OCI-LY1 (cell line): ENCODE data around the gene ACAP2.

Source experiments
- H2AFZ ChIP-seq: fragments of 200-600 bp; sonication (generic), shearing (Covaris generic); 2 replicates; pipeline ENCODE4 v1.6.0; 2014; ENCODE audit warnings: antibody characterized with exemption, mild to moderate bottlenecking, low read length
- H3F3A ChIP-seq: fragments of 200-600 bp; sonication (generic), shearing (Covaris generic); 2 replicates; pipeline ENCODE4 v1.6.0; 2014; ENCODE audit warnings: mild to moderate bottlenecking, antibody characterized with exemption, low read length, moderate library complexity; ENCODE audit not compliant: insufficient read depth
- H3K27ac ChIP-seq: fragments of 200-600 bp; sonication (generic); 2 replicates; pipeline ENCODE4 v1.5.1; 2014; ENCODE audit warnings: low read length, mixed run types, mild to moderate bottlenecking, low read depth; ENCODE audit not compliant: poor library complexity, severe bottlenecking
- H3K27me3 ChIP-seq: fragments of 200-600 bp; sonication (generic); 2 replicates; pipeline ENCODE4 v1.6.0; 2014; ENCODE audit warnings: antibody characterized with exemption, mild to moderate bottlenecking, low read length, moderate library complexity; ENCODE audit not compliant: insufficient read depth
- H3K36me3 ChIP-seq: fragments of 200-600 bp; sonication (generic); 2 replicates; pipeline ENCODE4 v1.6.1; 2014; ENCODE audit warnings: mild to moderate bottlenecking, antibody characterized with exemption, low read length, moderate library complexity, mixed read lengths; ENCODE audit not compliant: insufficient read depth
- H3K4me1 ChIP-seq: fragments of 200-600 bp; sonication (generic); 2 replicates; pipeline ENCODE4 v1.5.1; 2014; ENCODE audit warnings: mild to moderate bottlenecking, low read length, moderate library complexity; ENCODE audit not compliant: insufficient read depth, severe bottlenecking
- H3K4me2 ChIP-seq: fragments of 200-600 bp; sonication (generic), shearing (Covaris generic); 2 replicates; pipeline ENCODE4 v1.6.1; 2014; ENCODE audit warnings: low read length
- H3K4me3 ChIP-seq: fragments of 200-600 bp; sonication (generic); 2 replicates; pipeline ENCODE4 v1.5.1; 2014; ENCODE audit warnings: low read length, low read depth, mild to moderate bottlenecking, mixed read lengths; ENCODE audit not compliant: poor library complexity, severe bottlenecking
- H3K79me2 ChIP-seq: fragments of 200-600 bp; shearing (Covaris generic); 2 replicates; pipeline ENCODE4 v1.6.1; 2016; ENCODE audit warnings: mixed run types, low read length, mixed read lengths; ENCODE audit not compliant: insufficient read depth
- H3K9ac ChIP-seq: fragments of 200-600 bp; sonication (generic), shearing (Covaris generic); 2 replicates; pipeline ENCODE4 v1.6.1; 2014; ENCODE audit warnings: mild to moderate bottlenecking, low read length, mixed read lengths
- H3K9me2 ChIP-seq: fragments of 200-600 bp; sonication (generic), shearing (Covaris generic); 2 replicates; pipeline ENCODE4 v1.6.1; 2014; ENCODE audit warnings: low read depth, mild to moderate bottlenecking, low read length, mixed read lengths
- H3K9me3 ChIP-seq: fragments of 200-600 bp; shearing (Covaris generic); 2 replicates; pipeline ENCODE4 v1.6.1; 2014; ENCODE audit warnings: low read length, mixed read lengths
- H4K20me1 ChIP-seq: fragments of 200-600 bp; sonication (generic), shearing (Covaris generic); 2 replicates; pipeline ENCODE4 v1.6.0; 2016; ENCODE audit warnings: mild to moderate bottlenecking, low read length; ENCODE audit not compliant: insufficient read depth
- EZH2 ChIP-seq: fragments of 200-600 bp; sonication (generic), shearing (Covaris generic); IDR thresholded peaks from 2 replicates; pipeline ENCODE4 v1.8.0; 2017; ENCODE audit warnings: borderline replicate concordance, mixed run types, mild to moderate bottlenecking, antibody characterized with exemption, low read length, moderate library complexity, mixed read lengths
- TF ChIP-seq, protein P1 (sequence below): fragments of 200-600 bp; sonication (generic), shearing (Covaris generic); IDR thresholded peaks from 2 replicates; pipeline ENCODE4 v1.5.1; 2017; ENCODE audit warnings: mild to moderate bottlenecking, antibody characterized with exemption, low read length, moderate library complexity, mixed read lengths

Gene ACAP2

DNA sequence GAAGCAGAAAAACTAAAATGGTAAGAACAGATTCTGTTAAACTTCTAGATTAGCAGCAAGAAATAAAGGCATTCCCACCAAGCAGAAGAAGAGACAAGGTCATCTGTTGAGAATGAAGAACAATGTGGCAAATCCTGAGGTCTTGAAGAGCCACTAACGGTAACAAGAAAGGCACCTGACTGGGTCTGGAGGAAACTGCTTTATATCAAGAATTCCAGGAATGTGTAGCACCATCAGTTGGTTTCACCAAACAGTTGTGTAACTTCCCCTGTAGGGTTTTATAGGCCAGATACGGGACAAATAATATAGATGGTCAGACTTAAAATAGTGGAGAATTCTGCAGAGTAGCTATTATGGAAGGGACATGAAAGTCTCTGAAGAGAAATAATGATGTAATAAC, 57.3 kb downstream of the ACAP2 start:
- TF ChIP-seq EZH2, result no peak
- TF ChIP-seq, protein P1, sequence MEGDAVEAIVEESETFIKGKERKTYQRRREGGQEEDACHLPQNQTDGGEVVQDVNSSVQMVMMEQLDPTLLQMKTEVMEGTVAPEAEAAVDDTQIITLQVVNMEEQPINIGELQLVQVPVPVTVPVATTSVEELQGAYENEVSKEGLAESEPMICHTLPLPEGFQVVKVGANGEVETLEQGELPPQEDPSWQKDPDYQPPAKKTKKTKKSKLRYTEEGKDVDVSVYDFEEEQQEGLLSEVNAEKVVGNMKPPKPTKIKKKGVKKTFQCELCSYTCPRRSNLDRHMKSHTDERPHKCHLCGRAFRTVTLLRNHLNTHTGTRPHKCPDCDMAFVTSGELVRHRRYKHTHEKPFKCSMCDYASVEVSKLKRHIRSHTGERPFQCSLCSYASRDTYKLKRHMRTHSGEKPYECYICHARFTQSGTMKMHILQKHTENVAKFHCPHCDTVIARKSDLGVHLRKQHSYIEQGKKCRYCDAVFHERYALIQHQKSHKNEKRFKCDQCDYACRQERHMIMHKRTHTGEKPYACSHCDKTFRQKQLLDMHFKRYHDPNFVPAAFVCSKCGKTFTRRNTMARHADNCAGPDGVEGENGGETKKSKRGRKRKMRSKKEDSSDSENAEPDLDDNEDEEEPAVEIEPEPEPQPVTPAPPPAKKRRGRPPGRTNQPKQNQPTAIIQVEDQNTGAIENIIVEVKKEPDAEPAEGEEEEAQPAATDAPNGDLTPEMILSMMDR, result no peak
- H3K9me2 ChIP-seq, result no peaks in the 10 kb centered on the region
- H3K9ac ChIP-seq, result no peak overlapping the region

DNA sequence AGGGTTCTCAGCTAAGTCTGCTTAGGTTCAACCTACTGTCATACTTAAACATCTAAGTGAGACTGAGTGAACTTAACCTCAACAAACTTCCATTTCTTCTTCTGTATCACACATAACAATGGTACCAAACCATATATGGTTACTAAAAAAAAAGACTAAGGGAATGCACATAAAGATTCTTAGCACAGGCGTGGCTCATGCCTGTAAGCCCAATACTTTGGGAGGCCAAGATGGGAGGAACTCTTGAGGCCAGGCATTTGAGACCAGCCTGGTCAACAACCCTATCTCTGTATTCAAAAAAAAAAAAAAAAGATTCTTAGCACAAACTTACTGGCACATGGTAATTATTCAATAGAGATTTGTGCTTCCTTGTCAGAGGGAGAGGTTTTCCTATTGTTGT, 57.9 kb downstream of the ACAP2 start:
- Histone ChIP-seq H3K9me2 (no peaks in the 10 kb centered on the region), H2AFZ (no peak overlapping the region), H3K9ac (no peak overlapping the region), H4K20me1 (no peaks in the 10 kb centered on the region), H3F3A (0 out of 2 replicates have a peak, but pooled peaks cover 3% of the 10 kb centered on the region), H3K4me3 (no peak overlapping the region), H3K27ac (no peak overlapping the region), H3K9me3 (no peaks in the 10 kb centered on the region), H3K36me3 (peaks cover 40% of the 10 kb centered on the region), H3K4me1 (no peaks in the 10 kb centered on the region), H3K27me3 (no peaks in the 10 kb centered on the region), H3K4me2 (no peak overlapping the region), H3K79me2 (peaks cover 31% of the 10 kb centered on the region)
- TF ChIP-seq, protein P1, result no peak
- TF ChIP-seq EZH2, result no peak

More for the DNA sequence above, 57.3 kb downstream of the ACAP2 start:
- Histone ChIP-seq H3K27me3 (no peaks in the 10 kb centered on the region), H3K4me1 (no peaks in the 10 kb centered on the region), H3K4me3 (no peak overlapping the region), H2AFZ (no peak overlapping the region), H3K36me3 (peaks cover 34% of the 10 kb centered on the region), H4K20me1 (no peaks in the 10 kb centered on the region), H3K79me2 (peaks cover 25% of the 10 kb centered on the region), H3F3A (0 out of 2 replicates have a peak, but pooled peaks cover 3% of the 10 kb centered on the region), H3K4me2 (no peak overlapping the region), H3K27ac (no peak overlapping the region), H3K9me3 (no peaks in the 10 kb centered on the region)

DNA sequence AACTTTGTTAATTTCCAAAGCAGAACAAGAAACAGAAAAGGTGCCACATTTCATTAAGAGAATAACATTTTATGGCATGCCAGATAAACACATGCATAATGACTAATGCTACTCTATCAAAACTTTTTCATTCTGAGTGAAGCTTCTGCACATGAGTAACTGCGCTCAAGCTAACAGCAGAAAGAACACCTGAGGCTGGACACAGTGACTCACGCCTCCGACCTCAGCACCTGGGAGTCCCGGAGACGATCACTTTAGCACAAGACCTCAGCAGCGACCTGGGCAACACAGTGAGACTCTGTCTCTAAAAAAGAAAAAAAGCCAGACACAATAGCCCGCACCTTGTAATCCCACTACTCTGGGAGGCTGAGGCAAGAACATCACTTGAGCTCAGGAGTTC, 70.6 kb downstream of the ACAP2 start:
- Histone ChIP-seq H3K36me3 (peaks cover 56% of the 10 kb centered on the region), H3K79me2 (peaks cover 3% of the 10 kb centered on the region; the same call in 1 of the 2 replicates), H3K9me2 (no peaks in the 10 kb centered on the region), H3F3A (no peaks in the 10 kb centered on the region), H3K9ac (no peak overlapping the region), H3K27ac (no peak overlapping the region), H2AFZ (no peak overlapping the region), H3K4me3 (no peak overlapping the region), H4K20me1 (no peaks in the 10 kb centered on the region), H3K4me1 (no peaks in the 10 kb centered on the region), H3K4me2 (no peak overlapping the region), H3K9me3 (no peaks in the 10 kb centered on the region), H3K27me3 (no peaks in the 10 kb centered on the region)
- TF ChIP-seq EZH2, result no peak
- TF ChIP-seq, protein P1, result no peak
